ENCODE measurements around the gene DISC1.

The DISC1 gene

GRCh38 chr1:231808990-231809389, 182.4 kb downstream of the DISC1 start (continued):
- TF ChIP-seq, protein P1, sequence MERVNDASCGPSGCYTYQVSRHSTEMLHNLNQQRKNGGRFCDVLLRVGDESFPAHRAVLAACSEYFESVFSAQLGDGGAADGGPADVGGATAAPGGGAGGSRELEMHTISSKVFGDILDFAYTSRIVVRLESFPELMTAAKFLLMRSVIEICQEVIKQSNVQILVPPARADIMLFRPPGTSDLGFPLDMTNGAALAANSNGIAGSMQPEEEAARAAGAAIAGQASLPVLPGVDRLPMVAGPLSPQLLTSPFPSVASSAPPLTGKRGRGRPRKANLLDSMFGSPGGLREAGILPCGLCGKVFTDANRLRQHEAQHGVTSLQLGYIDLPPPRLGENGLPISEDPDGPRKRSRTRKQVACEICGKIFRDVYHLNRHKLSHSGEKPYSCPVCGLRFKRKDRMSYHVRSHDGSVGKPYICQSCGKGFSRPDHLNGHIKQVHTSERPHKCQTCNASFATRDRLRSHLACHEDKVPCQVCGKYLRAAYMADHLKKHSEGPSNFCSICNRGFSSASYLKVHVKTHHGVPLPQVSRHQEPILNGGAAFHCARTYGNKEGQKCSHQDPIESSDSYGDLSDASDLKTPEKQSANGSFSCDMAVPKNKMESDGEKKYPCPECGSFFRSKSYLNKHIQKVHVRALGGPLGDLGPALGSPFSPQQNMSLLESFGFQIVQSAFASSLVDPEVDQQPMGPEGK (CRISPR knock-in tag; IDR thresholded peaks at IDR 0.05; ENCODE audit: borderline replicate concordance), result no peak

DNA sequence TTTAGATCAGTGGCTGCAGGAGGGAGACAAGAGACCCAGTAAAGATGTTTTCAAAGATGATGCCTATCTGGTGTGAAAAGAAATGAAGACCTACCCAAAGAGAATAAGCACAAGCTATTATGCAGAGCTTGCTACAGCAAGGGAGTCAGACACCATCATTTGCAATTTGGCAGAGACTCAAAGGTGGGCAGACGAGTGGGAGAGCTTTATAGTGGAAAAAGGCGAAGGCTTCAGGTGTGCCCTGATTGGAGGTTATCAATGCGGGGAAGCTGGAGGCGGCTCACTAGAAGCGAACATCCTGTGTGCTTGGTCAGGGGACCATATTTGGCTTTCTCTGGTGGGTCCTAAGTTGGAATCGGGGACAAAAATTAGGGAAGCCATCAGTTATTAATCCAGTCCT, 183.8 kb downstream of the DISC1 start:
- ATAC-seq, result no peak
- TF ChIP-seq ZNF70 (CRISPR knock-in tag; IDR thresholded peaks at IDR 0.05), result no peak
- no peak for TF ChIP-seq TOX (CRISPR knock-in tag; IDR thresholded peaks at IDR 0.05; ENCODE audit: borderline replicate concordance)
- TF ChIP-seq ZNF565 (CRISPR knock-in tag; conservative IDR thresholded peaks at IDR 0.05; ENCODE audit: low read depth), result no peak
- no peak for TF ChIP-seq BACH2 (CRISPR knock-in tag; IDR thresholded peaks at IDR 0.05; ENCODE audit: borderline replicate concordance)
- TF ChIP-seq RARB (CRISPR knock-in tag; IDR thresholded peaks at IDR 0.05), result no peak
- TF ChIP-seq ZFP30 (CRISPR knock-in tag; IDR thresholded peaks at IDR 0.05), result no peak
- TF ChIP-seq, protein P1 (CRISPR knock-in tag; IDR thresholded peaks at IDR 0.05; ENCODE audit: borderline replicate concordance), result no peak
- TF ChIP-seq ZC3H10 (CRISPR knock-in tag; IDR thresholded peaks at IDR 0.05), result no peak
- TF ChIP-seq, protein P2, sequence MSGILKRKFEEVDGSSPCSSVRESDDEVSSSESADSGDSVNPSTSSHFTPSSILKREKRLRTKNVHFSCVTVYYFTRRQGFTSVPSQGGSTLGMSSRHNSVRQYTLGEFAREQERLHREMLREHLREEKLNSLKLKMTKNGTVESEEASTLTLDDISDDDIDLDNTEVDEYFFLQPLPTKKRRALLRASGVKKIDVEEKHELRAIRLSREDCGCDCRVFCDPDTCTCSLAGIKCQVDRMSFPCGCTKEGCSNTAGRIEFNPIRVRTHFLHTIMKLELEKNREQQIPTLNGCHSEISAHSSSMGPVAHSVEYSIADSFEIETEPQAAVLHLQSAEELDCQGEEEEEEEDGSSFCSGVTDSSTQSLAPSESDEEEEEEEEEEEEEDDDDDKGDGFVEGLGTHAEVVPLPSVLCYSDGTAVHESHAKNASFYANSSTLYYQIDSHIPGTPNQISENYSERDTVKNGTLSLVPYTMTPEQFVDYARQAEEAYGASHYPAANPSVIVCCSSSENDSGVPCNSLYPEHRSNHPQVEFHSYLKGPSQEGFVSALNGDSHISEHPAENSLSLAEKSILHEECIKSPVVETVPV (CRISPR knock-in tag; IDR thresholded peaks at IDR 0.05), result no peak
- no peak for TF ChIP-seq SNAI2 (CRISPR knock-in tag; IDR thresholded peaks at IDR 0.05)
- TF ChIP-seq POU6F1 (CRISPR knock-in tag; IDR thresholded peaks at IDR 0.05; ENCODE audit: borderline replicate concordance, low read depth), result no peak
- no peak for TF ChIP-seq TCF4 (CRISPR knock-in tag; IDR thresholded peaks at IDR 0.05; ENCODE audit: borderline replicate concordance)
- TF ChIP-seq ARNTL (CRISPR knock-in tag; IDR thresholded peaks at IDR 0.05; ENCODE audit: borderline replicate concordance, low read depth), result no peak
- no peak for TF ChIP-seq ZNF8 (CRISPR knock-in tag; IDR thresholded peaks at IDR 0.05)
- no peak for TF ChIP-seq PPARA (CRISPR knock-in tag; IDR thresholded peaks at IDR 0.05; ENCODE audit: borderline replicate concordance)
- TF ChIP-seq, protein P3, sequence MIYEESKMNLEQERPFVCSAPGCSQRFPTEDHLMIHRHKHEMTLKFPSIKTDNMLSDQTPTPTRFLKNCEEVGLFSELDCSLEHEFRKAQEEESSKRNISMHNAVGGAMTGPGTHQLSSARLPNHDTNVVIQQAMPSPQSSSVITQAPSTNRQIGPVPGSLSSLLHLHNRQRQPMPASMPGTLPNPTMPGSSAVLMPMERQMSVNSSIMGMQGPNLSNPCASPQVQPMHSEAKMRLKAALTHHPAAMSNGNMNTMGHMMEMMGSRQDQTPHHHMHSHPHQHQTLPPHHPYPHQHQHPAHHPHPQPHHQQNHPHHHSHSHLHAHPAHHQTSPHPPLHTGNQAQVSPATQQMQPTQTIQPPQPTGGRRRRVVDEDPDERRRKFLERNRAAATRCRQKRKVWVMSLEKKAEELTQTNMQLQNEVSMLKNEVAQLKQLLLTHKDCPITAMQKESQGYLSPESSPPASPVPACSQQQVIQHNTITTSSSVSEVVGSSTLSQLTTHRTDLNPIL (CRISPR knock-in tag; IDR thresholded peaks at IDR 0.05; ENCODE audit: low read depth), result no peak
- no peak for TF ChIP-seq OSR1 (CRISPR knock-in tag; IDR thresholded peaks at IDR 0.05)

DNA sequence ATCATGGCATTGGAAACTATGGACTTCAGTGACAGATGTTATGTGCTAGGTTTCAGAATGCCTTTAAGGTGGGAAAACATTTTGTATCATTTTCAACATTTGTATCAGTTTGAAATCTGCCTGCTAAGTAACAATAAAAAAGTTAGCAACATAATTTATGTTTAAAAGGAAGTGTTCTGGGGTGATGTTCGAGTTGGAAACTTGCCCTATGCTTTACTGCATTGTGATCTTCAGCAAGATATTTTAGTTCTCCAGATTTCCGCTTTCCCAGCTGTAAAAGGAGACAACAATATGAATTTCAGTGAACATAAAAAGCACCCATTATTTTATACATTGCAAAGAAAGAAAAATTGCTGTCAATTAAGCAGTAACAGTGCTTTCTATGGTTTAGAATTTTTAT, 187.4 kb downstream of the DISC1 start:
- no peak for ATAC-seq

More for the DNA sequence above, 187.4 kb downstream of the DISC1 start:
- TF ChIP-seq, protein P1 (CRISPR knock-in tag; IDR thresholded peaks at IDR 0.05; ENCODE audit: borderline replicate concordance), result no peak
- no peak for TF ChIP-seq TSHZ2 (CRISPR knock-in tag; IDR thresholded peaks at IDR 0.05)
- TF ChIP-seq TOX (CRISPR knock-in tag; IDR thresholded peaks at IDR 0.05; ENCODE audit: borderline replicate concordance), result no peak
- TF ChIP-seq TCF4 (CRISPR knock-in tag; IDR thresholded peaks at IDR 0.05; ENCODE audit: borderline replicate concordance), result no peak
- TF ChIP-seq ZFP30 (CRISPR knock-in tag; IDR thresholded peaks at IDR 0.05), result no peak
